Measurements from ENCODE around the gene RASGRF1.

GRCh38 chr15:79067969-79068368 is 22.6 kb downstream of the RASGRF1 start:
- TF ChIP-seq CTCF (IDR thresholded peaks at IDR 0.05) (no peak), POLR2A (IDR thresholded peaks at IDR 0.05) (no peak), EP300 (IDR thresholded peaks at IDR 0.05) (no peak), POLR2AphosphoS5 (IDR thresholded peaks at IDR 0.05) (no peak)
